CD4-positive, alpha-beta T cell treated with Interleukin-4 for 4 hours (primary cell): ENCODE data around the gene C12orf56.
A peak's percentile ranks its signal among the peaks of the same experiment; 100 is the strongest.
"Not testable (repeated sequence)": the region's sequence is repeated elsewhere in the genome, so short reads cannot be mapped to it uniquely, and the experiment has no call there.

ENCODE experiments used
- DNase-seq: peaks from one replicate; pipeline ENCODE4 v3.0.0-alpha.2; 2020

The C12orf56 gene

DNA sequence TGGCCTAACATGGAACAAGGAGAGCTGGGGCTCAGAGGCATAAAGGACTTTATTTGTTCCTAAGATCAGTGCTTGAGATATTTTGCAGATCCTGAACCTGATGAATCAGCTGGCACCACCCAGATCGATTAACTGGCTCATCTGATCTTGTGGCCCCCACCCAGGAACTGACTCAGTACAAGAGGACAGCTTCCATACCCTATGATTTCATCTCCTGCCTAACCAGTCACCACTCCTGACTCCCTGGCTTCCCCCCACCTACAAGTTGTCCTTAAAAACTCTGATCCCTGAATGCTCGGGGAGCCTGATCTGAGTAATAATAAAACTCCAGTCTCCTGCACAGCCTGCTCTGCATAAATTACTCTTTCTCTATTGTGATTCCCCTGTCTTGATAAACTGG, 5.1 kb downstream of the C12orf56 start:
- peak; percentile 71 for DNase-seq

DNA sequence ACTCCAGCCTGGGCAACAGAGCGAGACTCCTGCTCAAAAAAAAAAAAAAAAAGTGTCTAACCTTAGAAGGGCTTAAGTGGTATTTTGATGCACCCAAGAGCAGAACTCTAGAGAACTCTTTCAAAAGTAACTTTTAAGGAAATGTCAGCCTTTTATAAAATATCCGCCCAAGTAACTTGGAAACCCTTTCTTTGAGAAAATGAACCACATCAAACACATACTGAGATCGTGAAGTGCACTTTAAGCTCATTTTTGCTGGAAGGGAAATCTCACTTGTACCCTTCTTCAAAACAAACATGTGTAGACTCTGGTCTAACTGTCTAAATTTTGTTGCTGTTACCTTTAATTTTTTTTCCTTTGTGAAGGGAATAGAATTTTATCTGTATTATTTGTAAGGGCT, 5.5 kb downstream of the C12orf56 start:
- DNase-seq = peak; percentile 82

DNA sequence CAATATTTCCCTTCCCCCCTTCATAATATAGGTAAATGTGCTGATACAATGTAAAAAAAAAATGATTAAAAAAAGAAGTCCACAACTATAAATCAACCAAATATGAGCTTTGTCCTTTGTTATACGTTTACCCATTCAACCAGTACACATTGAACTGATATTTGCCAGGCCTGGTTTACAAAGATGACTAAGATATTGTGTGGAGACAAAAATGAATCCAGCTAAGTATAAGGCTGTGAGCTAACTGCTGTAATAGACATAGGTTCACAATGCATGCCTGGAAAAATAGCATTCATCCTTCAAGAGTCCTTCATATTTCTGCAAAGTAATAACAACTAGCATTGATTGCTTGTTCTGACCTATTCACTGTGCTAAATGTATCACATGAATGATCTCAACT, 6.9 kb downstream of the C12orf56 start:
- DNase-seq = no peak

DNA sequence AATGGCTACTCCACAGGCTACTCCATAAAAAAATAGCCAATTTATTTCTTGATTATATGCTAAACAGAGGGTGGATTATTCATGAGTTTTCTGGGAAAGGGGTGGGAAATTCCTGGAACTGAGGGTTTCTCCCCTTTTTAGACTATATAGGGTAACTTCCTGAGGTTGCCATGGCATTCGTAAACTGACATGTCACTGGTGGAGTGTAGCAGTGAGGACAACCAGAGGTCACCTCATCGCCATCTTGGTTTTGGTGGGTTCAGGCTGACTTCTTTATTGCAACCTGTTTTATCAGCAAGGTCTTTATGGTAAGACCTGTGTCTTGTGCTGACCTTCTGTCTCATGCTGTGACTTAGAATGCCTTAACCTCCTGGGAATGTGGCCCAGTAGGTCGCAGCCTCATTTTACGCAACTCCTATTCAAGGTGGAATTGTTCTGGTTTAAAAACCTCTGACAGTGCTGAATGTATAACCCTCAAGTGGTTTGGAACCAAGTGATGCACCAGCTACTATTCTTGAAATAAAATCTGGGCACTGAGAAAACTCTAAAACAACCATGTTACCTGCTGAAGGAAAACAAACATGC, 27.7 kb downstream of the C12orf56 start:
- DNase-seq = no peak

DNA sequence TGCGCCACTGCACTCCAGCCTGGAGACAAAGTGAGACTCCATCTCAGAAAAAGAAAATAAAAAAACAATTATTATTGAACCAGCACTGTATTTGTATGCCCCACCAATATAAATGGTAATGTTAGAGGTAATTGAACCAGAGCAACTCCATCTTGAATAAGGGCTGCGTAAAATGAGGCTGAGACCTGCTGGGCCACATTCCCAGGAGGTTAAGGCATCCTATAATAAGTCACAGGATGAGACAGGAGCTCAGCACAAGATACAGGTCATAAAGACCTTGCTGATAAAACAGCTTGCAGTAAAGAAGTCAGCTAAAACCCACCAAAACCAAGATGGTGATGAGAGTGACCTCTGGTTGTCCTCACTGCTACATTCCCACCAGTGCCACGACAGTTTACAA, 29.4 kb downstream of the C12orf56 start:
- not testable (repeated sequence) for DNase-seq

- not testable (repeated sequence) for DNase-seq
Observed at GRCh38 chr12:64356209-64356608, 34.3 kb downstream of the C12orf56 start.

- DNase-seq = no peak
Observed at GRCh38 chr12:64352181-64352580, 38.4 kb downstream of the C12orf56 start.

- no peak for DNase-seq
Observed at GRCh38 chr12:64351265-64351664, 39.3 kb downstream of the C12orf56 start.

DNA sequence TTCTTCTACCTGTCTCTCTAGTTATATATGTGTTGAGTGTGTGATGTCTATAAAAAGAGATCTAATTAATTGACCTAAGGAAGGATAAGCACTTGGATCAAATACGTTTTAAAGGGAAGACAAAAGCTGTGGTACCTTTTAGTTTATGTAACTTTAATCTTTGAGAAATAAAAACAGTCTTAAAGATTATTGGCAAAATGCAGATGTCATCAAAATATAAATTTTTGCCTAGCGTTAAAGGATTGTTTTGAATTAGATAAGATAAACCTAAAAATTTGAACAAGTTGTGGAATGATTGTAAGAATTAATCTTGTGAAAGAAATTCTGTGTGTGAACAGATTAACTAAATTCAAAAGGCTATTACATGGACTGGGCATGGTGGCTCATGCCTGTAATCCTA, 42.9 kb downstream of the C12orf56 start:
- no peak for DNase-seq

GRCh38 chr12:64344631-64345030, 45.9 kb downstream of the C12orf56 start:
- not testable (repeated sequence) for DNase-seq

GRCh38 chr12:64340546-64340945, 50.0 kb downstream of the C12orf56 start:
- DNase-seq = not testable (repeated sequence)

DNA sequence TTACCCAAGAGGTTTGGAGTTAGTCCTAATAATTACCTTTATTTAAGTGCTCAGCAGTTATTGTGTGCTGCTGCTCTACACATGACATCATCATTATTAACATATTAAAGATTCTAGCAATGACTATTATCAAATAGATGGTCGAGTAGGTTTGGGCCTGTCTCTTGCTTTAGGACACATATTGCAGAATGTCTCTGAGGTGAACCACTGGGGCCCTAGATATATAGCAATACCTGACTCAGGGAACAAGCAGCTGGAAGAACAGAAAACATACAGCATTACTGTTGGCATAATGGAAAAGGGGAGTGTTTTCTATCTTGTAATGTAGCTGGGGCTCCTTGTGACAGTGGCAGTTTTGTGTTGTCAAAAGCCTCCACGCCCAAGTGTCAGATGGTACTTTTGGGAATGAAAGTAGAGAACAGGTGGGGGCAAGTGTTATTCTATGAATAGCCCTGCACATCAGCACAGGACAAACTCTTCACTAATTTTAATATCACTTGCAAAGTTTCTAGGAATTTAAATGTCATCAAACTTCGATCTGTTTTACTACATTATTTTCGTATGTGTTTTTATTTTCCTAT, 54.6 kb downstream of the C12orf56 start:
- DNase-seq = no peak

- no peak for DNase-seq
Observed at GRCh38 chr12:64332938-64333337, 57.6 kb downstream of the C12orf56 start.

- no peak for DNase-seq
Observed at GRCh38 chr12:64332296-64332695, 58.3 kb downstream of the C12orf56 start.

DNA sequence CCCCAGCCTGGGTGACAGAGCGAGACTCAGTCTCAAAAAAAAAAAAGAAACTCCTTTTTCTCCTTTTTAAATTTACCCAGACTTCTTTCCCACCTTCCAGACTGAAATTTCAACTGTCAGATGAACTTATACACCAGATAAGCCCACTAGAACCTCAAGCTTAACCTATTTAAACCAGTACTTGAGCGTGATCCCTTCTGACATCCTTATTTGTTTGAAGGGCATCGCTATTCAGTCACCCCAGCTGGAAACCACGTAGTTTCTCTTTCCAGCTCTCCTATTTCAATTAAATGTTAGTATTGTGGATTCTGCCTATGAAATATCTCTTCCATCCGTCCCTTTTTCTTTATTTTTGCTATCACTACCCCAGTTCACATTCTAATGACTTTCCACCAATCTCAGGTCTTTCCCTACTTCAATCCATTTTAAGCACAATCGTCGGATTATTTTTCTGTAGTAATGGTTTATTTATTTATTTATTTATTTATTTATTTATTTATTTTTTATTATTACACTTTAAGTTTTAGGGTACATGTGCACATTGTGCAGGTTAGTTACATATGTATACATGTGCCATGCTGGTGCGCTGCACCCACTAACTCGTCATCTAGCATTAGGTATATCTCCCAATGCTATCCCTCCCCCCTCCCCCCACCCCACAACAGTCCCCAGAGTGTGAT, 61.4 kb downstream of the C12orf56 start:
- DNase-seq = not testable (repeated sequence)

GRCh38 chr12:64325055-64325454, 65.5 kb downstream of the C12orf56 start:
- DNase-seq = no peak

GRCh38 chr12:64323476-64324225, 66.9 kb downstream of the C12orf56 start:
- no peak for DNase-seq

DNA sequence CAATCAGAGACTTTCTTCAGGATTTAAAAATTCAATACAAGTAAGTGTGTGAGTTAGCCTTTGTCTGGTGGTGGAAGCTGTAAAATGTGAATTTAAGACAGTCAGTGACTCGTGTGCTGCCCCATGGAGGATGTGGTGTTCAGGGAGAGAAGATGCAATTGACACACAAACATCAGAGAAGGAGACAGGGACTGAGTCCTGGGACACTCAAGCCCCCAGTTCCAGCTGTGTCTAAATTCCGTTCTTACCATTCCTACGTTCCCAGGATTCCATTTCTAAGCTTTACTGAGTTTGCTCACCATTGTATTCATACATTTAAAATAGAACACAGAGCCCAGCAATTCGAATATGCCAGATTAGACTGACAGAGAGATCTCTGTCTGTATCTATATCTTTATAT, 67.6 kb downstream of the C12orf56 start:
- DNase-seq = no peak

- DNase-seq = no peak
Observed at GRCh38 chr12:64320611-64321010, 69.9 kb downstream of the C12orf56 start.

- DNase-seq = not testable (repeated sequence)
Observed at GRCh38 chr12:64319540-64320225, 70.9 kb downstream of the C12orf56 start.

DNA sequence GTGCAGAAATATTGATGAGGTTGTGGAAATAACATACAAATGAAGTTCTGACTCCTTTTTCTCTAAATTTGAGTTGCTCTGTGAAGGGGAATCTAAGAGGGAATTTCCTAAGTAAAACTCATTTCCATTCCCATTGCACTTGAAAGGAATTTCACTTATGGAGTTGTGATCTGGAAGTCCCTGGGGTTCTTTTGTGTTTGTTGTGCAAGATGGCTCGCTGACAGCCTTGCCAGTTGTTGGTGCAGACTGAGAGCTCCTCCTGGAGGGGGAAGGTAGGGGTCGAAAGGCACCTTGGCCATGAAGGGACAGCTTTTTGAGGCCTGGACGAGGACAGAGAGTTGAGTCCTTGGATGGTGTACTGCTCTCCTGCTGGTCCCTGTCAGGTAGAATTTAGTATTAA, 72.0 kb downstream of the C12orf56 start:
- DNase-seq = no peak

DNA sequence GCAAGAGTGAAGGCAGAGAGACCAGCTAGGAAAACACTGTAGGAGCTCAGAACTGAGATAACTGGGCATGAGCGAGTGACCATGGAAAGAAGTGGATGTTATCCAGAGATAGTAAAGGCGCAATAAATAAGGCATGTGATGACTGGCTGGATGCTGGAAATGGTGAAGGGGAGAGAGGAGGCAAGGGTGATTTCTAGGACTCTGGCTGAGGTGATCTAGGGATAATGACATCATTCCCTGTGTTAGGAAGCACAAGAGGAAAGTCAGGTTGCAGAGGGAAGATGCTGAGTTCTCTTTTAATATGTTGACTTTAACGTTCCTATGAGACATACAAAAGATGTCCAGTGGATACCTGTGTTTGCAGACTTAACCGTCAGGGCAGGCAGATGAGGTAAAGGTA, 78.7 kb downstream of the C12orf56 start:
- DNase-seq = no peak

DNA sequence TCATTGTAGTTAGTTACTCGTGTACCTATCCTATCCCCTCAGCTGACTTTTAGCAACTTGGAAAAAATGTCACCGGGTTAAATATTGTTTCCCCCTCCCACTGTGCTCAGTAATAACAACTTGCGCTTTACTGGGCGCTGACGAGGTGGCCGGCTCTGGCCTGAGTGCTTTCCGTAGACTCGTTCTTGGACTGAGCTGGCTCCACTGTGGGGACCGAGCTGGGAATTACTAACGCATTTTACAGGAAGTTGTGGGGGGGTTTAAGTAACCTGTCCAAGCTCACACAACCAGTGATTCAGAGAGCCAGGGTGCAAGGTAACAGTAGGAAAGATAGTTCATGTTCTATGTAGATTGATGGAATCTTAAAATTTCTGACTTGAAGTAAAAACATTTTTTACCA, 86.0 kb downstream of the C12orf56 start:
- no peak for DNase-seq
